SK-N-SH treated with all-trans-retinoic acid at 6 μM for 48 hours (cell line): ENCODE results near the gene PHRF1.

Experiments used
- CSRNP3 ChIP-seq: fragments of 250-450 bp; sonication (Bioruptor Pico); IDR thresholded peaks from 2 replicates; pipeline ENCODE4 v1.5.1; 2021; ENCODE audit warnings: mild to moderate bottlenecking, moderate library complexity
- PATZ1 ChIP-seq: fragments of 250-450 bp; sonication (Bioruptor Pico); IDR thresholded peaks from 2 replicates; pipeline ENCODE4 v1.8.0; 2020; ENCODE audit warnings: mild to moderate bottlenecking, moderate library complexity, borderline replicate concordance
- SNAI2 ChIP-seq: fragments of 250-450 bp; sonication (Bioruptor Pico); IDR thresholded peaks from 2 replicates; pipeline ENCODE4 v1.5.0; 2020; ENCODE audit warnings: mild to moderate bottlenecking, moderate library complexity
- TOX ChIP-seq: fragments of 250-450 bp; sonication (Bioruptor Pico); IDR thresholded peaks from 2 replicates; pipeline ENCODE4 v1.8.0; 2021; ENCODE audit warnings: mild to moderate bottlenecking, moderate library complexity, borderline replicate concordance
- ZC3H10 ChIP-seq: fragments of 250-450 bp; sonication (Bioruptor Pico); IDR thresholded peaks from 2 replicates; pipeline ENCODE4 v1.5.1; 2021; ENCODE audit warnings: mild to moderate bottlenecking, moderate library complexity
- ZNF565 ChIP-seq: fragments of 450-650 bp; formaldehyde crosslinking; conservative IDR thresholded peaks from 2 replicates; pipeline ENCODE4 v1.5.0; 2020; ENCODE audit warnings: low read depth, mild to moderate bottlenecking, moderate library complexity

- TF ChIP-seq TOX (no peak), ZNF565 (CRISPR knock-in tag) (no peak), PATZ1 (no peak), CSRNP3 (CRISPR knock-in tag) (no peak), ZC3H10 (no peak), SNAI2 (CRISPR knock-in tag) (no peak)
These were observed 20.2 kb upstream of the PHRF1 start for GRCh38 chr11:555780-556661.
